HepG2 (cell line): ENCODE measurements around the gene PDGFRB. TPM values are rescaled to one million over a fixed set of nuclear protein-coding genes. Genes with fewer than 3 reads are reported as not detected.

Experiments
- ATAC-seq: fragments of 200-7000 bp; cut with Tn5 transposase; 3 replicates; pipeline ENCODE4 v1.9.1; 2020; ENCODE audit warnings: mild to moderate bottlenecking, moderate library complexity
- BruUV-seq: library from RNA; stranded (reverse); fragments of 400-500 nt; replicated peaks from 2 replicates; lab custom pipeline; 2021; lab: Mats Ljungman, UMichigan
- CTCF ChIA-PET: fragments of 300-600 bp; formaldehyde crosslinking; extraction: SDS; loops from one replicate; lab custom pipeline; 2021; ENCODE audit warnings: low total read pairs, inconsistent platforms, low intra/inter-chr PET ratio; lab: Yijun Ruan, JAX
- POLR2A ChIA-PET: fragments of 350-600 bp; sonication (Branson Sonifier 250); formaldehyde crosslinking; loops from one replicate; lab custom pipeline; 2020; ENCODE audit warnings: antibody characterized with exemption, inconsistent platforms; lab: Yijun Ruan, JAX
- DNase-seq: peaks from one replicate; pipeline ENCODE4 v3.0.0-alpha.2; 2015; ENCODE audit warnings: low spot score
- FAIRE-seq: peaks from 3 replicates; lab custom pipeline; 2011; peaks lifted over from hg19 to GRCh38; lab: Jason Lieb, UNC
- H2AFZ ChIP-seq: one replicate; pipeline ENCODE4 v1.6.1; 2011; ENCODE audit warnings: low read length, inconsistent platforms
- H3K27ac ChIP-seq: fragments of 300-600 bp; 3 replicates; pipeline ENCODE4 v1.8.0; 2011; ENCODE audit warnings: mixed run types, mild to moderate bottlenecking, mixed read lengths, low read length, inconsistent platforms; ENCODE audit not compliant: insufficient read depth; ENCODE audit errors: extremely low read length
- H3K27me3 ChIP-seq, 2 experiments: fragments of 200-600 bp in 1 of 2; 2 replicates in 1 of 2; 3 replicates in 1 of 2; pipeline versions ENCODE4 v1.6.0 to v1.8.0; 2011; ENCODE audit warnings: low read length in 2 of 2, mild to moderate bottlenecking in 2 of 2, moderate library complexity in 2 of 2, inconsistent platforms in 1 of 2; ENCODE audit not compliant: insufficient read depth in 2 of 2, control insufficient read depth in 1 of 2
- H3K36me3 ChIP-seq, 2 experiments: fragments of 200-600 bp in 1 of 2; replicated peaks in 1 of 2; 2 replicates in 1 of 2; 3 replicates in 1 of 2; pipeline versions ENCODE4 v1.5.1 to v1.8.0; 2011; ENCODE audit warnings: low read length in 2 of 2, inconsistent platforms in 1 of 2; ENCODE audit not compliant: insufficient read depth in 2 of 2, control insufficient read depth in 1 of 2
- H3K4me1 ChIP-seq: 2 replicates; pipeline ENCODE4 v1.5.1; 2012; ENCODE audit warnings: low read length, inconsistent platforms; ENCODE audit not compliant: insufficient read depth
- H3K4me2 ChIP-seq: 2 replicates; pipeline ENCODE4 v1.6.0; 2011; ENCODE audit warnings: low read depth, low read length, inconsistent platforms
- H3K4me3 ChIP-seq, 3 experiments: fragments of 200-600 bp in 1 of 3; sonication (generic), shearing (Covaris generic) in 1 of 3; replicated peaks in 1 of 3; 2 replicates each; pipeline ENCODE4 v1.5.1; 2011 to 2016; ENCODE audit warnings: low read length in 3 of 3, inconsistent platforms in 2 of 3, low read depth in 2 of 3, mild to moderate bottlenecking in 2 of 3, control low read depth in 1 of 3, mixed read lengths in 1 of 3; ENCODE audit not compliant: insufficient read depth in 1 of 3
- H3K79me2 ChIP-seq: one replicate; pipeline ENCODE4 v1.6.1; 2011; ENCODE audit warnings: low read length, inconsistent platforms; ENCODE audit not compliant: insufficient read depth
- H3K9ac ChIP-seq: 2 replicates; pipeline ENCODE4 v1.6.0; 2011; ENCODE audit warnings: mild to moderate bottlenecking, low read depth, low read length, inconsistent platforms; ENCODE audit not compliant: insufficient read depth
- H3K9me3 ChIP-seq: 2 replicates; pipeline ENCODE4 v1.5.1; 2012; ENCODE audit warnings: mild to moderate bottlenecking, low read length
- H4K20me1 ChIP-seq: 2 replicates; pipeline ENCODE4 v1.6.0; 2011; ENCODE audit warnings: inconsistent platforms, mild to moderate bottlenecking, low read length, moderate library complexity; ENCODE audit not compliant: insufficient read depth
- BHLHE40 ChIP-seq: IDR thresholded peaks from 2 replicates; pipeline ENCODE4 v1.6.1; 2011; ENCODE audit warnings: low read length, improper control_type of control experiment
- MIER2 ChIP-seq: IDR thresholded peaks from 2 replicates; pipeline ENCODE4 v1.6.1; 2016; ENCODE audit warnings: missing biosample characterization, missing genetic modification reagents
- RBFOX2 ChIP-seq: fragments of 200-400 bp; formaldehyde crosslinking; IDR thresholded peaks from 2 replicates; pipeline ENCODE4 v1.6.1; 2017; ENCODE audit warnings: low read depth, mild to moderate bottlenecking, low read length
- ZNF235 ChIP-seq: sonication (generic); formaldehyde crosslinking; IDR thresholded peaks from 2 replicates; pipeline ENCODE4 v1.8.1; 2023; ENCODE audit warnings: mild to moderate bottlenecking, missing genetic modification reagents, borderline replicate concordance
- ZNF263 ChIP-seq: sonication (generic); formaldehyde crosslinking; IDR thresholded peaks from 2 replicates; pipeline ENCODE4 v1.4.0; 2020; ENCODE audit warnings: missing genetic modification reagents
- ZNF562 ChIP-seq: sonication (generic); formaldehyde crosslinking; IDR thresholded peaks from 2 replicates; pipeline ENCODE4 v1.8.0; 2022; ENCODE audit warnings: missing genetic modification reagents, borderline replicate concordance
- WGBS: methylation state at CpG from one replicate; pipeline ENCODE4 v1.1.6; 2017; ENCODE audit warnings: low lambda C conversion rate; 5-methylcytosine and 5-hydroxymethylcytosine counted together
- in situ Hi-C: cut with HindIII; loops from 2 replicates; pipeline ENCODE4 v1.10.0; 2017; ENCODE audit warnings: low pct_unique_long_range_greater_than_20kb; ENCODE audit not compliant: extremely low pct_ligation_motif_present
- intact Hi-C: fragments of 100-400 bp; cut with micrococcal nuclease; formaldehyde crosslinking; loops from one replicate; pipeline ENCODE4 v1.10.0; 2022; ENCODE audit not compliant: unreplicated experiment
- polyA plus RNA-seq, 8 experiments: library from polyadenylated mRNA; depleted of rRNA in 3 of 8; stranded (reverse) in 7 of 8; unstranded in 1 of 8; fragments of >200 nt; fragmentation: Illumina TruSeq in 4 of 8; extraction: Trizol in 4 of 8; gene quantifications; 2 replicates each; pipeline versions ENCODE4 v1.2.1 to v1.2.3, GENCODE V29; 2011 to 2016; ENCODE audit warnings: low read depth in 4 of 8, missing spikeins in 1 of 8, mixed read lengths in 1 of 8; ENCODE audit not compliant: insufficient read depth in 1 of 8
- total RNA-seq, 5 experiments: library from RNA; depleted of rRNA; stranded (reverse); fragments of >200 nt; fragmentation: Illumina TruSeq; extraction: Trizol; gene quantifications; 2 replicates each; pipeline ENCODE4 v1.2.3, GENCODE V29; 2016; ENCODE audit warnings: low read depth in 1 of 5

Gene PDGFRB
- total and polyA plus RNA-seq, 2 of the 13 experiments (the other 11 are each of a cell fraction or from before 2014, with no cell fraction given): 4.0 to 21.0 TPM

DNA sequence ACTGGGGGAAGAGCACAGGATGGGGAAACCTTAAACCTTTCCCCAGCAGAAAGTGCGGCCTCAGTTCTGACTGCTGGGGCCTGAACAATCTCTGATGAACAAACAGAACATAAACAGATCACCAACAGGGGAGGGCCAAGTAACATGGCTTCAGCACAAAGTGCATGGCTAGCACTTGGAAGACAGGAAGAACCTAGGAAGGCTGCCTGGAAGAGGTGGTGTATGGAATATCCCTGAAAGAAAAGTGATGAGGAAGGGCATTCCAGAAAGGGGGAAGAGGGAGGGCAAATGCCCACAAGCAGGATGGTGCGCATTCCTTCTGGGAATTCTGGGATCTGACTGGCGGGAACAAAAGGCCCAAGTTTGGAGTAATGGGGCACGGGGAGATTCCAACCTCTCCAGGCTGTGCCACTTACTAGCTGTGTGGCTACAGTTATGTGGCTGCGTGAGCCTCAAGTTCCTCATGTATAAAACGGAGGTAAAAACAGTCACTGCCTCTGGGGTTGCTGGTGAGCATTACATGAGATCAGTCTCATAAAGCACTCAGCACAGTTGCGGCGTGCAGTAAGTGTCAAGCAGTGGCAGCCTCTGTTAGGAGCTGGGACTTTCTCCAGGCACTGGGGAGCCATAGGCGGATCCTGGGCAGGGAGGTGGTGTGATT, 1.6 kb downstream of the PDGFRB start (continued):
- no peak for TF ChIP-seq MIER2 (CRISPR knock-in tag)
- TF ChIP-seq BHLHE40: no peak
- TF ChIP-seq ZNF562 (CRISPR knock-in tag): no peak

DNA sequence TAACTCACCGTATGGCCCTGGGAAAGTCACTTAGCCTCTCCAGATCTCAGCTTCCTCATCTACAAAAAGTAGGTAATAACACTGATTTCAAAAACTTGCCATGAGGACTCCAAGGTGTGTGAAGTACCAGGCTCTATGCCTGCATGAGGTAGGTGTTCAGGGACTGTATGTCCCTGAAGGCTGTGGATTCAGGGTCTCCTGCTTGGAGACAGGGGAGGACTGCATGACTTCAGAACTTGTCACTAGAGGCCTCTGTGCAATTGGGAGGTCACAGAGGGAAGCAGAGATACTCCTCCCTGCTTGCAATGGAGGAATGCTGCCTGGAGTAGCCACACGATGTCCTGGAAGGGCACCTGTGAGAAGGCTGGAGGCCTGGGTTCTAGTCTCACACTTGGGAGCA, 2.2 kb downstream of the PDGFRB start:
- Histone ChIP-seq H4K20me1 (no peaks in the 10 kb centered on the region), H3K9ac (no peak overlapping the region), H3K27ac (no peak overlapping the region), H3K4me3 (no peak overlapping the region; a peak in 1 of 6 replicates)
- intact Hi-C loops: no loop called here
- in situ Hi-C loops: no loop called here
- no peak for FAIRE-seq
- 20% methylated on average over 1 of the region's 2 CpGs for WGBS
- no peak for DNase-seq
- ATAC-seq: peak; percentile 10; the same call in 2 of the 3 replicates
- TF ChIP-seq ZNF263 (CRISPR knock-in tag) (peak; percentile 60), ZNF235 (CRISPR knock-in tag) (no peak), RBFOX2 (no peak)
- TF ChIP-seq, all 625 proteins: peak for 1
- no peaks in the 10 kb centered on the region for H3K79me2 ChIP-seq
- H3K9me3 ChIP-seq: no peaks in the 10 kb centered on the region
- POLR2A ChIA-PET: interaction anchor here (5.2 kb wide), 1 partner anchor 15 kb away, joined by 31 read pairs; no protein-coding TSS in a partner anchor
- H2AFZ ChIP-seq: no peak overlapping the region
- CTCF ChIA-PET: no interaction called here
- peaks cover 2 to 35% of the 10 kb centered on the region in 2 experiments; a peak in 3 of 5 replicates for H3K27me3 ChIP-seq
- BruUV-seq: no TSS peak
- H3K36me3 ChIP-seq: no peaks in the 10 kb centered on the region
- H3K4me1 ChIP-seq: peaks cover 59% of the 10 kb centered on the region
- peak overlapping the region; percentile 33; the same call in 1 of the 2 replicates for H3K4me2 ChIP-seq
